Activated CD4-positive, alpha-beta T cell treated with anti-CD3 and anti-CD28 coated beads, Interleukin-2, amount 50 U/mL, for 1 hour (primary cell): ENCODE results near the gene COX7A1.

Experiments
- DNase-seq: peaks from one replicate; pipeline ENCODE4 v3.0.0-alpha.2; 2020

COX7A1 gene

DNA sequence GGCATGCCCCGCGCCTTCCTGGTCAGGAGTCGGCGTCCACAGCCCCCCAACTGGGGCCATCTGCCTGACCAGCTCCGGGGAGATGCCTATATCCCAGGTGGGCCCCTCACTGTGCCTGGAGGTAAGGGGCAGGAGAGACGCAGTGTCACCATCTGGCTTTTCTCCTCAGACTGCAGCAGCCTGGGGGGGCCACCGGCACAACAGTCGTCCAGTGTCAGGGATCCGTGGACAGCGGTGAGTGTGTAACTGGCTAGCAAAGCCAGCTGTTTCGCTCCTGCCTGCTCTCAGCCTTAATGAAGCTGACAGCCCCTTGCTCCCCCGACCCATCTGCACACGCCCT lies 41.1 kb downstream of the COX7A1 start:
- no peak for DNase-seq

DNA sequence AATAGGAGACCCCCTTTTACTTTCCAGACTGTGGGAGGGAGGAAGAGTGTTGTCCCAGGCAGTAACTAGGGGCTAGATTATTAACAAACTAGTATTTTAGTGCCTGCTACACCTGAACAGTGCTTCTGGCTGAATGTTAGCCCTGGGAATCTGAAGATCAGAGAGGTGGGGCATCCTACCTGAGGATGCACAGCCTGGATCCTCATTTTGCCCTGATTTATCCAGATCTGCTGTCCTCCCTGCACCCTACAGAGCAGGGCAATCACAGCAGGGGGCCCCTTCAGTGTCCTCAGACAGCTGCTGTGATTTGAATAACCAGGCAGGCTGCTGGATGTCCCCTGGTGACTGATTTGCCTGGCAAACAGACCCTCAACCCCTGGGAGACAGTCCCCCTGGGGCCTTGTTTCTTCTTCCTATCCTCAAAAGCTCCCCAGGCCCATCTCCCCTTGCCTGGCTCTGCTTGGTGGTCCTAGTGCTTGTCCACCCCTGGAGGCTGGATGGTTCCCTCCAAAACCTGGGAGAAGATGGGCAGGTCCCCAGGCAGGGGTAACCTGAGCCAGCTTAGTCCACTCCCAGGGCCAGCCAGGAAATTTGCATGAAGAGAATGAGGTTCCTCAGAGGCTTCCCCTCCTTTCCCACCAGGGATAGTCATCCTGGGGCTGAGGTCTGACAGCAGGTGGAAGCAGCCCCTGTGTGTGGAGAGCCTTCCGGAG lies 41.6 kb downstream of the COX7A1 start, which contains the start of gene OVOL3:
OVOL3 (plus strand) TSS at position 657 of the 713 bp plus-strand sequence. CDS start 60 bp downstream, outside the sequence.
- DNase-seq: no peak

DNA sequence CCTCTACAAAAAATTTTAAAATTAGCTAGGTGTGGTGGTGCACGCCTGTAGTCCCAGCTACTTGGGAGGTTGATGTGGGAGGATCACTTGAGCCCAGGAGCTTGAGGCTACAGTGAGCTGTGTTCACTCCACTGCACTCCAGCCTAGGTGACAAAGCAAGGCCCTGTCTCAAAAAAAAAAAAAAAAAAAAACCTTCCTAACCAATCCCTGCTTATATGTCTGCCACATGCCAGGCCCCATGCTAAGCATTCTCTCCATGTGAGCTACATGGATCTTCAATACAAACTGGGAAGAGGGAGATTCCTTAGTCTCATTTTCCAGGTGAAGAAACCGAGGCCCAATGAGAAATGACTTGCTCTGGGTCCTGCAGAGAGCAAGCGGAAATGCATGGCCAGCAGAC lies 43.6 kb downstream of the COX7A1 start:
- no peak for DNase-seq

DNA sequence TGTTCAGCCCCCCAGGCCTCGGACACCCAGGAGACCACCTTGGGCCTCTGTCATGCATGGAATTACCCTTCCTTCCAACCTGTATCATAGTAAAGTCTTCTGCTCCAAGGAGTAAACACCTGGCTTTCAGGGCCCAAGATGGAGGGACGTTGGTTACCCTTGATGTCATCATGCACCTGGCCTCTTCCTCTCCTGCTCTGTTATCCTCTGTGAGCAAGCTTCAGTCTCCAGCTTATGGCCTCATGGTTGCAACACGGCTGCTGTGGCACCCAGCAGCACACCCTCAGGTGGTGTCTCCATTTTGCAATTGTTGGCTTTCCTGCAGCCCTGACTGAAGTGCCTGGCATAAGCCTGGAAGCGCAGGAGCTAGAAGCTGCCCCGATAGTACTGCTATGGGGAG lies 45.3 kb downstream of the COX7A1 start:
- DNase-seq: no peak

DNA sequence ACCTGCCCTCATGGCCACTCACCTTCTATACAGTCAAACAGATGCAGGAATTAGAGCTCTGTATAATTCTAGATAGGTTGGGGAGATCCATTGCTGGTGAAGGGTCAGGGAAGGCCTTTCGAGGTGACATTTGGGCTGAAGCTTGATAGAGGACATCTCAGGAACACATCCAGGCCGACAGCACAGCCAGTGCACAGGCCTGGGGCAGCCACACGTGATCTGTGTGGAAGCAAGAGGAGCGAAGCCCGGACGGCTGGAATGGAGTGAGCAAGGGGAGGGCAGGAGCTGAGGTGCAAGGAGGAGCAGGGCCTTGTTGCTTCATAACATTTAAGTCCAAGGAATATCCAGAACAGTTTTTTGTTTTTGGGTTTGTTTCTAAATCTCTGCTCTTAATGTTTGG lies 45.8 kb downstream of the COX7A1 start:
- DNase-seq: no peak

DNA sequence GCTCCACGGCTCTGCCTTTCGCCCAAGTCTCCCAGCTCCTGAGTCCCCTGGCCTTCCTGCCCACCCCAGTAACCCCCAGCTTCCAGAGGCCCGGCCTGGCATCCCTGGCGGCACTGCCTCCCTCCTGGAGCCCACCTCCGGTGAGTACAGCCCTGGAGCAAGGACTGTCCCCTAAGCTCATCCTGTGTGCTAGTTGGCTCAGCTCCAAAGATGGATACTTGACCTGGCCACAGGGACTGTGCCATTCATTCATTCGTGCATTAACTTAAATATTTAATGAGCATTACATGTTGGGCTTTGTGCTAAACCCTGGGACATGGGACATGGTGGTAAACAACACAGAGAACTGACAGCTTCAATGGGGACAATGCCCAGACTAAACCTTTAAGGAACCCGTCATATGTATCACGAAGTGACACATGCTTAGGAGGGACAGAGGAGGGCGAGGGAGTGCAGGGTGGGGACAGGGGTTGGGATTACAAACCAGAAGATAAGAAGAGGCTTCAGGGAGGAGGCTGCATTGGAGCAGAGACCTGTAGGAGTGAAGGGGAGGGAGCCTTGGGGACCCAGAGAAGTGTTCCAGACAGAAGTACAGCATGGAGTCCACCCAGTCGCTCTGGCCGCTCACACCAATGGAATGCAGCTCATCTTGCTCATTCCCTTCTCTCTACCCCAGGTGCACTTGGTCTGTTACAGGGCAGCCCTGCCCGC lies 48.2 kb downstream of the COX7A1 start:
- DNase-seq: no peak

DNA sequence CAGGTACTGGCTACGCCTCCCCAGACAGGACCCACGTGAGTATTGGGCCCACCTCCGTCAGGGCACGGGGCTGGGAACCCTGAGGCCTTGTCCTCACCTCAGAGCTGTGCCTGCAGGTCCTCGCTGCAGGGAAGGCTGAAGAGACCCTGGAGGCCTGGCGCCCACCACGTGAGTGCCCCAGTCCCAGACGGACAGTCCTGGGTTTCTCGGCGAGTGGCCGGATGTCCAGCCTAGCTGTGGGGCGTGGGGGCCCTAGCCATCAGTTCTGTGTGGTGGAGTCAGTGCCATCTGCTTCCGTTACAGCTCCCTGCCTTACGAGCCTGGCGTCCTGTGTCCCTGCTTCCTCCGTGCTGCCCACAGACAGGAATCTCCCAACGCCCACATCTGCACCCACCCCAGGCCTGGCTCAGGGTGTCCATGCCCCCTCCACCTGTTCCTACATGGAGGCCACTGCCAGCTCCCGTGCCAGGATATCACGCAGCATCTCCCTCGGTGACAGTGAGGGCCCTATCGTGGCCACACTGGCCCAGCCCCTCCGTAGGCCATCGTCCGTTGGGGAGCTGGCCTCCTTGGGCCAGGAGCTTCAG lies 49.1 kb downstream of the COX7A1 start:
- no peak for DNase-seq

DNA sequence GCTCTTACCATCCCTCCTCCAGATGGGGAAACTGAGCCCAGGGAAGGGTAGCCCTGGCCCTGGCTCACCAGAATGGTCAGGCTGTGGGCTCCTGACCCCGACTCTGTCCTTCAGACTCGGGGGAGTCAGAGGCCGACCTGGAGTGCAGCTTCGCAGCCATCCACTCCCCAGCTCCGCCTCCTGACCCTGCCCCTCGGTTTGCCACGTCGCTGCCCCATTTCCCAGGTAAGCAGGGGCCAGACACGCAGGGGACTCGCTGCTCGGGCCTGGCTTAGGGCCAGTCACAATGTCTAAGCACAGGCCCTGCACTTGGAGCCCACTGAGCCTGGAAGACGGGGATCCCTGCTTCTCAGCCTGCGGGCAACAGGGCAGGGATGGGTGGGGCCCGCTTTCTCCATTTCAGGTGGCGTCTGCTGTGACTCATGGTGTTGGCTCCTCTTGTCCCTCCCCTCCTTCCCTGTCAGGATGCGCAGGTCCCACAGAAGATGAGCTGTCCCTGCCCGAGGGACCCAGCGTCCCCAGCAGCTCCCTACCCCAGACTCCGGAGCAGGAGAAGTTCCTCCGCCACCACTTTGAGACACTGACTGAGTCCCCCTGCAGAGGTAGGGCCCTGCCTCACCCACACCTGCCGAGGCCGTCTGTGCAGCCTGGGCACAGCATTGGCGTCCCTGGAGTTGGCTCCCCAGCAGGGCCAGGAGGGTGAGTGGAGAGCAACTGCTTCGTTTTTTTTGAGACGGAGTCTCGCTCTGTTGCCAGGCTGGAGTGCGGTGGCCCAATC lies 50.5 kb downstream of the COX7A1 start:
- no peak for DNase-seq
